ENCODE measurements around the gene IFI6. TPM values are rescaled to one million over a fixed set of nuclear protein-coding genes. Genes with fewer than 3 reads are reported as not detected.

Gene IFI6
- total and polyA plus RNA-seq, 2 of the 13 experiments (the other 11 are each of a cell fraction or from before 2014, with no cell fraction given) = 12.9 to 13.2 TPM

DNA sequence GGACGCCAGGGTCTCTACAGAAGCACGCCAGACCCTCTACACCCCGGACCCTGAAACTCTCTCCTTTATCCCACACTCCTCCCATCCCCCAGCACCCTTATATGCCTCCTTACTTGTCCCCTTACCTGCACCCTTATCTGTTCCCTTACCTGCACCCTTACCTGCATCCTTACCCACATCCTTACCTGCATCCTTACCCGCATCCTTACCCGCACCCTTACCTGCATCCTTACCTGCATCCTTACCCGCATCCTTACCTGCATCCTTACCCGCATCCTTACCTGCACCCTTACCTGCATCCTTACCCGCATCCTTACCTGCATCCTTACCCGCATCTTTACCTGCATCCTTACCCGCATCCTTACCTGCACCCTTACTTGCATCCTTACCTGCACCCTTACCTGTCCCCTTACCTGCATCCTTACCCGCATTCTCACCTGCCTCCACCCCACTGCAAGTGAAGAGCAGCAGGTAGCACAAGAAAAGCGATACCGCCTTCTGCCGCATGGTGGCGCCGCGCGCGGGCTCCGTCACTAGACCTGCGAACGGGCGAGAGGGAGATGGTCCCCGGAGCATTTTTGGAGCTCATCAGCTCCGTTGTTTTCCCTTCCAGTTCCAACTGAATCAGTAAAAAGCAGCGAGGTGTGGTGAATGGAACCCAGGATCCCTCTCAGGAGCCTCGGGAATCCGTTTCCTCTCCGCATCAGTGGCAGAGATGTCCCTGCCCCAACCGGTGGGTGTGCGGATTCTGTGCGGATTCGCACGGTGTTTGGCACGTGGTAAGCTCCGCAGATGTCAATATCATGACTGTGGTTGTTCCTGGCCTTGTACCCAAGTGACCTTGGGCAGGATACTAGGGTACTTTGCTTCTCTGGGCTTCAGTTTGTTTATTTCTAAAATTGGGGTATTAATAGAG, 2.9 kb downstream of the IFI6 start (continued):
- TF ChIP-seq, protein P1, sequence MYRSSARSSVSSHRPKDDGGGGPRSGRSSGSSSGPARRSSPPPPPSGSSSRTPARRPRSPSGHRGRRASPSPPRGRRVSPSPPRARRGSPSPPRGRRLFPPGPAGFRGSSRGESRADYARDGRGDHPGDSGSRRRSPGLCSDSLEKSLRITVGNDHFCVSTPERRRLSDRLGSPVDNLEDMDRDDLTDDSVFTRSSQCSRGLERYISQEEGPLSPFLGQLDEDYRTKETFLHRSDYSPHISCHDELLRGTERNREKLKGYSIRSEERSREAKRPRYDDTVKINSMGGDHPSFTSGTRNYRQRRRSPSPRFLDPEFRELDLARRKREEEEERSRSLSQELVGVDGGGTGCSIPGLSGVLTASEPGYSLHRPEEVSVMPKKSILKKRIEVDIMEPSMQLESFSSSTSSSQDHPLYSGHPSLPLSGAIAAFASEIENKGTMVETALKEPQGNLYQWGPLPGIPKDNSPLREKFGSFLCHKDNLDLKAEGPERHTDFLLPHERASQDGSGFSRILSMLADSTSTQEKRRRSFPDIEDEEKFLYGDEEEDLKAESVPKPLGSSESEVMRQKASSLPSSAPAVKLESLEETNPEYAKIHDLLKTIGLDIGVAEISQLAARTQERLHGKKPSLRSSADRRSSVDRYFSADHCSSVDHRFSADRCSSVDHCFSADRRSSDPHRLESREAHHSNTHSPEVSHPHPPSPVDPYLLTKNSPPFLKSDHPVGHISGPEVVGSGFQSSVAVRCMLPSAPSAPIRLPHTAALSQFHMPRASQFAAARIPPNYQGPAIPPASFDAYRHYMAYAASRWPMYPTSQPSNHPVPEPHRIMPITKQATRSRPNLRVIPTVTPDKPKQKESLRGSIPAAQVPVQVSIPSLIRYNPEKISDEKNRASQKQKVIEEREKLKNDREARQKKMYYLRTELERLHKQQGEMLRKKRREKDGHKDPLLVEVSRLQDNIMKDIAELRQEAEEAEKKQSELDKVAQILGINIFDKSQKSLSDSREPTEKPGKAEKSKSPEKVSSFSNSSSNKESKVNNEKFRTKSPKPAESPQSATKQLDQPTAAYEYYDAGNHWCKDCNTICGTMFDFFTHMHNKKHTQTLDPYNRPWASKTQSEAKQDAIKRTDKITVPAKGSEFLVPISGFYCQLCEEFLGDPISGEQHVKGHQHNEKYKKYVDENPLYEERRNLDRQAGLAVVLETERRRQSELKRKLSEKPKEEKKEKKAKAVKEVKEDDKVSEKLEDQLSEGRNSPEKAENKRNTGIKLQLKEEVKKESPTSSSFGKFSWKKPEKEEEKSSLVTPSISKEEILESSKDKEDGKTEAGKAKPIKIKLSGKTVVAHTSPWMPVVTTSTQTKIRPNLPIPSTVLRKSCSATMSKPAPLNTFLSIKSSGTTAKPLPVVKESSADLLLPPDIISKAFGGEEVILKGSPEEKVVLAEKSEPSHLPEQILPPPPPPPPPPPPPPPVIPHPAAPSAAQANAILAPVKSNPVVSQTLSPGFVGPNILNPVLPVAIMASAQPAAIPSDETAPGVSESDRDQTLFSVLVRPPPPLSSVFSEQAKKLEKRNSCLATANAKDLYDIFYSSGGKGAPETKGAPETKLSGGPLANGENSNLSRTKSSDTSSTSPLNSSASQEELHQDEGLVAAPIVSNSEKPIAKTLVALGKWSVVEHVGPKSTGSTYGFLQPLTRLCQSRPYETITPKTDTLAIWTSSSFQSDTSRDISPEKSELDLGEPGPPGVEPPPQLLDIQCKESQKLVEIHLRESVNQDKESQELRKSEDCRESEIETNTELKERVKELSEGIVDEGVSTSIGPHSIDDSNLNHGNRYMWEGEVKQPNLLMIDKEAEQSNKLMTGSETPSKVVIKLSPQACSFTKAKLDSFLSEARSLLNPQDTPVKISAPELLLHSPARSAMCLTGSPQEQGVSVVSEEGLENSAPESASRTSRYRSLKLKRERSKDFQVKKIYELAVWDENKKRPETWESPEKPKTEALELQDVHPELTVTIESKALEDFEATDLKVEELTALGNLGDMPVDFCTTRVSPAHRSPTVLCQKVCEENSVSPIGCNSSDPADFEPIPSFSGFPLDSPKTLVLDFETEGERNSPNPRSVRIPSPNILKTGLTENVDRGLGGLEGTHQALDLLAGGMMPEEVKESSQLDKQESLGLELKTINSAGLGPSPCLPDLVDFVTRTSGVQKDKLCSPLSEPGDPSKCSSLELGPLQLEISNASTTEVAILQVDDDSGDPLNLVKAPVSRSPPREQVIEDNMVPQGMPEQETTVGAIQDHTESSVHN (CRISPR knock-in tag; IDR thresholded peaks at IDR 0.05) = no peak
- peak; percentile 31; the same call in 1 of the 2 replicates for TF ChIP-seq KDM5B (CRISPR knock-in tag; IDR thresholded peaks at IDR 0.05; ENCODE audit: borderline replicate concordance)
- 0 out of 2 replicates have a peak, but pooled peaks have one; percentile 10 for TF ChIP-seq FOSL2 (CRISPR knock-in tag; IDR thresholded peaks at IDR 0.05)
- no peak; the same call in 1 of the 2 replicates for TF ChIP-seq KDM1A (CRISPR knock-in tag; IDR thresholded peaks at IDR 0.05)
- TF ChIP-seq SNAPC2 (CRISPR knock-in tag; IDR thresholded peaks at IDR 0.05) = no peak
- TF ChIP-seq ZBTB26 (CRISPR knock-in tag; IDR thresholded peaks at IDR 0.05; ENCODE audit: borderline replicate concordance) = no peak
- TF ChIP-seq GLI4 (CRISPR knock-in tag; IDR thresholded peaks at IDR 0.05; ENCODE audit: borderline replicate concordance) = no peak
- no peak for TF ChIP-seq TCF7 (IDR thresholded peaks at IDR 0.05; ENCODE audit: low read depth)
- TF ChIP-seq PATZ1 (CRISPR knock-in tag; IDR thresholded peaks at IDR 0.05) = no peak
- TF ChIP-seq NR3C1 (CRISPR knock-in tag; IDR thresholded peaks at IDR 0.05) = no peak
- no peak for TF ChIP-seq SOX6 (IDR thresholded peaks at IDR 0.05)
- TF ChIP-seq SOX6 (CRISPR knock-in tag; IDR thresholded peaks at IDR 0.05) = no peak; the same call in 1 of the 2 replicates
- no peak for TF ChIP-seq ZNF672 (CRISPR knock-in tag; IDR thresholded peaks at IDR 0.05)
